PC-3 (cell line): ENCODE data around the gene NKAP. TPM values are rescaled to one million over a fixed set of nuclear protein-coding genes. Genes with fewer than 3 reads are reported as not detected.

Source experiments
- ATAC-seq: fragments of 200-7000 bp; cut with Tn5 transposase; 2 replicates; pipeline ENCODE4 v1.9.1; 2020; ENCODE audit warnings: mild to moderate bottlenecking, moderate library complexity
- Bru-seq: library from RNA; stranded (reverse); fragments of 400-500 nt; gene quantifications from one replicate; lab custom pipeline; 2021; lab: Mats Ljungman, UMichigan
- BruChase-seq, 2 experiments: library from RNA; stranded (reverse); fragments of 400-500 nt; gene quantifications; one replicate each; lab custom pipeline; 2021; lab: Mats Ljungman, UMichigan
- BruUV-seq: library from RNA; stranded (reverse); fragments of 400-500 nt; replicated peaks from 2 replicates; lab custom pipeline; 2021; lab: Mats Ljungman, UMichigan
- CTCF ChIA-PET: fragments of 300-600 bp; sonication (Branson Sonifier 250); formaldehyde crosslinking; loops from one replicate; lab custom pipeline; 2022; ENCODE audit warnings: antibody characterized with exemption; lab: Charles Lee
- POLR2A ChIA-PET: fragments of 300-600 bp; sonication (Branson Sonifier 250); formaldehyde crosslinking; loops from one replicate; lab custom pipeline; 2022; ENCODE audit warnings: antibody characterized with exemption; ENCODE audit not compliant: unreplicated experiment; lab: Charles Lee
- DNase-seq: peaks from one replicate; pipeline ENCODE4 v3.0.0-alpha.2; 2015
- H2AFZ ChIP-seq: fragments of 300-600 bp; sonication (generic); 2 replicates; pipeline ENCODE4 v1.6.0; 2016; ENCODE audit warnings: antibody characterized with exemption, low read length
- H3F3A ChIP-seq: fragments of 300-600 bp; sonication (generic); one replicate; pipeline ENCODE4 v1.6.0; 2017; ENCODE audit warnings: antibody characterized with exemption, low read length, control low read depth, mild to moderate bottlenecking; ENCODE audit not compliant: unreplicated experiment
- H3K27ac ChIP-seq: fragments of 300-600 bp; sonication (generic); 2 replicates; pipeline ENCODE4 v1.5.1; 2016; ENCODE audit warnings: mild to moderate bottlenecking, low read length
- H3K27me3 ChIP-seq: fragments of 300-600 bp; sonication (generic); 2 replicates; pipeline ENCODE4 v1.6.1; 2016; ENCODE audit warnings: low read length, mixed read lengths
- H3K36me3 ChIP-seq: fragments of 300-600 bp; sonication (generic); 2 replicates; pipeline ENCODE4 v1.6.1; 2016; ENCODE audit warnings: low read depth, mixed run types, low read length, mixed read lengths
- H3K4me1 ChIP-seq: fragments of 300-600 bp; sonication (generic); 2 replicates; pipeline ENCODE4 v1.5.1; 2016; ENCODE audit warnings: low read length; ENCODE audit not compliant: insufficient read depth
- H3K4me2 ChIP-seq: fragments of 300-600 bp; sonication (generic); 2 replicates; pipeline ENCODE4 v1.6.0; 2016; ENCODE audit warnings: low read length
- H3K4me3 ChIP-seq: fragments of 300-600 bp; sonication (generic); 2 replicates; pipeline ENCODE4 v1.5.1; 2016; ENCODE audit warnings: mild to moderate bottlenecking, low read length, mixed read lengths
- H3K79me2 ChIP-seq: fragments of 300-600 bp; sonication (generic); 2 replicates; pipeline ENCODE4 v1.6.1; 2017; ENCODE audit warnings: low read length, mixed read lengths
- H3K9ac ChIP-seq: fragments of 300-600 bp; sonication (generic); 2 replicates; pipeline ENCODE4 v1.6.0; 2016; ENCODE audit warnings: mild to moderate bottlenecking, low read length
- H3K9me2 ChIP-seq: fragments of 300-600 bp; sonication (generic); replicated peaks from 2 replicates; pipeline ENCODE4 v1.6.1; 2016; ENCODE audit warnings: mixed run types, low read length, mixed read lengths
- H3K9me3 ChIP-seq: fragments of 300-600 bp; sonication (generic); 2 replicates; pipeline ENCODE4 v1.6.1; 2016; ENCODE audit warnings: low read length, mixed read lengths
- H4K20me1 ChIP-seq: fragments of 300-600 bp; sonication (generic); 2 replicates; pipeline ENCODE4 v1.6.1; 2016; ENCODE audit warnings: low read length, mixed read lengths
- CTCF ChIP-seq: fragments of 300-600 bp; sonication (generic); conservative IDR thresholded peaks from 2 replicates; pipeline ENCODE4 v1.5.1; 2017; ENCODE audit warnings: antibody characterized with exemption, low read depth, mild to moderate bottlenecking, low read length
- EZH2 ChIP-seq: fragments of 300-600 bp; sonication (generic); IDR thresholded peaks from one replicate; pipeline ENCODE4 v1.6.1; 2017; ENCODE audit warnings: antibody characterized with exemption, mild to moderate bottlenecking, low read length; ENCODE audit not compliant: unreplicated experiment
- EZH2phosphoT487 ChIP-seq: fragments of 300-600 bp; sonication (generic); IDR thresholded peaks from 2 replicates; pipeline ENCODE4 v1.6.1; 2018; ENCODE audit warnings: mild to moderate bottlenecking, antibody characterized with exemption, low read length, borderline replicate concordance
- intact Hi-C: fragments of 100-400 bp; cut with micrococcal nuclease; formaldehyde crosslinking; loops from 2 replicates; pipeline ENCODE4 v1.9.0; 2023
- long read RNA-seq: library from polyadenylated mRNA; unstranded; transcript quantifications from one replicate; pipeline ENCODE4 v2.0.0, GENCODE V29; 2021; ENCODE audit not compliant: unreplicated experiment
- total RNA-seq: library from RNA; depleted of rRNA; stranded (reverse); fragments of >200 nt; gene quantifications from 2 replicates; pipeline ENCODE4 v1.2.3, GENCODE V29; 2014; rRNA removed

The NKAP gene
- 5.2 and 5.6 TPM in 2 replicates for total RNA-seq
- Bru-seq, nascent RNA: percentile 60 among the genes with signal in this experiment
- BruChase-seq, experiment 1, labeled RNA remaining after a 6-hour chase: percentile 73 among the genes with signal in this experiment
- BruChase-seq, experiment 2, labeled RNA remaining after a 2-hour chase: percentile 64 among the genes with signal in this experiment
- long read RNA-seq, full-length matches to known transcripts: 30 of 56 reads
- long read RNA-seq, partial matches to known transcripts: 25 of 56 reads
- long read RNA-seq, other reads (novel, unspliced or antisense): 1 of 56 reads

GRCh38 chrX:119943185-119943988, at the start of gene NKAP:
TSS of gene NKAP (minus strand) at chrX:119943751. CDS start at chrX:119943605, 146 bp downstream.
- peaks cover 12% of the 10 kb centered on the region for H3K79me2 ChIP-seq
- H3K4me2 ChIP-seq: peak within 1 kb of the TSS; percentile 98
- intact Hi-C loops: no loop called here
- H3K9ac ChIP-seq: peak within 1 kb of the TSS; percentile 80
- ChIA-PET CTCF (interaction anchor here (0.5 kb wide), 1 partner anchor 11 kb away, joined by 5 read pairs; no protein-coding TSS in a partner anchor), POLR2A (interaction anchor here (0.6 kb wide), 1 partner anchor 151 kb away, joined by 3 read pairs; no protein-coding TSS in a partner anchor)
- ATAC-seq: peak; percentile 92
- TF ChIP-seq EZH2 (no peak), EZH2phosphoT487 (no peak), CTCF (peak; percentile 45)
- TSS peak; percentile 64 for BruUV-seq
- H3F3A ChIP-seq: no peaks in the 10 kb centered on the region
- H3K36me3 ChIP-seq: no peaks in the 10 kb centered on the region
- H3K9me3 ChIP-seq: no peaks in the 10 kb centered on the region
- H3K9me2 ChIP-seq: no peaks in the 10 kb centered on the region
- H2AFZ ChIP-seq: peak within 1 kb of the TSS; percentile 92
- H3K4me1 ChIP-seq: peaks cover 7% of the 10 kb centered on the region; the same call in 1 of the 2 replicates
- DNase-seq: peak; percentile 94
- peak within 1 kb of the TSS; percentile 77 for H3K4me3 ChIP-seq
- no peaks in the 10 kb centered on the region for H4K20me1 ChIP-seq
- H3K27me3 ChIP-seq: no peaks in the 10 kb centered on the region
- peak within 1 kb of the TSS; percentile 70 for H3K27ac ChIP-seq

GRCh38 chrX:119991005-119991787, 47.6 kb upstream of the NKAP start:
- H3K79me2 ChIP-seq: no peaks in the 10 kb centered on the region
- no peaks in the 10 kb centered on the region for H3K9me3 ChIP-seq
- no peaks in the 10 kb centered on the region for H3K4me1 ChIP-seq
- no peaks in the 10 kb centered on the region for H3K36me3 ChIP-seq
- H3K4me2 ChIP-seq: peak overlapping the region; percentile 54
- no peak overlapping the region for H3K27ac ChIP-seq
- H3K4me3 ChIP-seq: peak overlapping the region; percentile 37; the same call in 1 of the 2 replicates
- H3K27me3 ChIP-seq: peaks cover 74% of the 10 kb centered on the region
- POLR2A ChIA-PET: no interaction called here
- no peak overlapping the region for H2AFZ ChIP-seq
- ATAC-seq (peak; percentile 45), DNase-seq (no peak)
- no peaks in the 10 kb centered on the region for H3K9me2 ChIP-seq
- H3F3A ChIP-seq: no peaks in the 10 kb centered on the region
- TF ChIP-seq EZH2: peak; percentile 41
- no peak for TF ChIP-seq EZH2phosphoT487
- intact Hi-C loops: no loop called here
- CTCF ChIA-PET: no interaction called here
- H4K20me1 ChIP-seq: no peaks in the 10 kb centered on the region
- no peak overlapping the region for H3K9ac ChIP-seq
- BruUV-seq: no TSS peak

GRCh38 chrX:119990556-119991004, 47.0 kb upstream of the NKAP start:
- BruUV-seq: no TSS peak
- ATAC-seq (no peak), DNase-seq (no peak)
- TF ChIP-seq CTCF: no peak
- Histone ChIP-seq H4K20me1 (no peaks in the 10 kb centered on the region), H3K4me1 (no peaks in the 10 kb centered on the region), H3K9me2 (no peaks in the 10 kb centered on the region), H3K27ac (no peak overlapping the region), H3F3A (no peaks in the 10 kb centered on the region), H3K36me3 (no peaks in the 10 kb centered on the region), H3K9ac (no peak overlapping the region), H3K9me3 (no peaks in the 10 kb centered on the region), H3K4me2 (peak overlapping the region; percentile 54), H3K79me2 (no peaks in the 10 kb centered on the region), H3K27me3 (peaks cover 68% of the 10 kb centered on the region), H3K4me3 (peak overlapping the region; percentile 37; the same call in 1 of the 2 replicates), H2AFZ (no peak overlapping the region)
- intact Hi-C loops: no loop called here
- POLR2A ChIA-PET: no interaction called here
- CTCF ChIA-PET: no interaction called here
